Measurements from ENCODE around the gene PLSCR1.

PLSCR1 gene

GRCh38 chr3:146472611-146473010 lies 71.8 kb downstream of the PLSCR1 start:
- DNase-seq (ENCODE audit: low spot score) = no peak

GRCh38 chr3:146471012-146471411 lies 73.4 kb downstream of the PLSCR1 start:
- no peak for DNase-seq (ENCODE audit: low spot score)

- DNase-seq (ENCODE audit: low spot score) = no peak
Measured at GRCh38 chr3:146470425-146470990, 73.9 kb downstream of the PLSCR1 start.

DNA sequence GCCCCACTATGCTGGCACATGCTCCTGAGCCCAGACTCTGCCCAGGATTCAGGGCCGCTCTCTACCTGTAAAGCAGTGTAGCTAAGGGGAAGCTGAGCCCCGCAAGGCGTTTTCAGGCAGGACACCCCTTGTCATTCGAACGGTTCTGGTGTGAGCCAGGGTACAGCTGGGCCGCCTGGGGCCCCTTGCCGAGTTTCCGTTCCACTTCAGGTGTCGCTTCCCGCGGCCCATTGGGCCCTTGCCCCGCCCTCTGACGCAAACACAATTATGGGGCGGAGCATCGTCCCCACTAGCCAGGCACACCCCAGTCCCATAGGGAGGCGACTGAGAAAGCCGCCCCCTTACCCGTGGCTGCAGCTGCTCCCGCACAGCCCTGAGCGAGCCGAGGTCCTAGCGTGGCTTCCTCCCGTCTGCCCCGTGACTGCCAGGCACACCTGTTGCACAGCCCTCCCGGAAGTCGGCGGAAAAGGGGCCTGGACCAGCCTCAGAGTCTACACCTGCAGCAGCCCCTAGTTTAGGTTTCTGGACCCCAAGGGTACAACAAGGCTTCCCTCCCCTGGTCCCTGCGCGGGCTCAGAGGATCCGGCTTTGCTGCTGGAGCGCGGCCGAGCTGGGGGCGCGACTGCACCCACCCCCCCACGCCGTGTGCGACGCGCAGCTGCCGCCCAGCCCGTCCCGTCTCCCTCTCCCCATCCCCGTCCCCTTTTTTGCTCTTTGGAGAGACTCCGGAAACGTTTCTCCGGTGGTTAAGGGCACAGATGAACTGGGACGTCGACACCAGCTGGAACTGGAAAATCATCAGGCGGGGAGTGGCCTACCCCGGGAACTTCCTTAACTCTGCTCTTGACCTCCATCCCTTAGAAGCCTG lies 75.0 kb downstream of the PLSCR1 start, which contains the start of gene PLSCR2:
Gene PLSCR2, minus strand, starts transcription at position 412 of the 868 bp plus-strand sequence. CDS start 9,657 bp downstream, outside the sequence.
- DNase-seq (ENCODE audit: low spot score) = no peak

- DNase-seq (ENCODE audit: low spot score) = no peak
Measured at GRCh38 chr3:146468671-146469149, 75.7 kb downstream of the PLSCR1 start.

- no peak for DNase-seq (ENCODE audit: low spot score)
Measured at GRCh38 chr3:146468234-146468633, 76.2 kb downstream of the PLSCR1 start.

DNA sequence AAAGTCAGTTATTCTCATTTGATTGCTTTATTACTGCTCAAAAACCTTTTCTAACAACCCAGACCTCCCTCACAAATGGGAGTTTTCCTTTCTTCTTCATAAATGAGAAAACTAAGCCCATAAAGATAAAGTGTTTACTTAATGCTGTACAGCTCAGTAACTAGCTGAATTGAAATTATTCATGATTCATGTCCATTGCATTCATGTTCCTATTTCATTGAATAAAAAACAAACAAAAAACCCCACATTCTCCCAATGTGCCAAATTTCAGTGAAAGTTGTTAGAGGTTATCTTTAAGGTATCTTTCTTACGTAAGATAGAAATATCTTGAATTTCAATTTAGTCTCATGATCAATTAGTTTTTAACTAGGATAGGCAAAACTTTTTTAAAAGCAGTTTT lies 77.8 kb downstream of the PLSCR1 start:
- DNase-seq (ENCODE audit: low spot score) = no peak

DNA sequence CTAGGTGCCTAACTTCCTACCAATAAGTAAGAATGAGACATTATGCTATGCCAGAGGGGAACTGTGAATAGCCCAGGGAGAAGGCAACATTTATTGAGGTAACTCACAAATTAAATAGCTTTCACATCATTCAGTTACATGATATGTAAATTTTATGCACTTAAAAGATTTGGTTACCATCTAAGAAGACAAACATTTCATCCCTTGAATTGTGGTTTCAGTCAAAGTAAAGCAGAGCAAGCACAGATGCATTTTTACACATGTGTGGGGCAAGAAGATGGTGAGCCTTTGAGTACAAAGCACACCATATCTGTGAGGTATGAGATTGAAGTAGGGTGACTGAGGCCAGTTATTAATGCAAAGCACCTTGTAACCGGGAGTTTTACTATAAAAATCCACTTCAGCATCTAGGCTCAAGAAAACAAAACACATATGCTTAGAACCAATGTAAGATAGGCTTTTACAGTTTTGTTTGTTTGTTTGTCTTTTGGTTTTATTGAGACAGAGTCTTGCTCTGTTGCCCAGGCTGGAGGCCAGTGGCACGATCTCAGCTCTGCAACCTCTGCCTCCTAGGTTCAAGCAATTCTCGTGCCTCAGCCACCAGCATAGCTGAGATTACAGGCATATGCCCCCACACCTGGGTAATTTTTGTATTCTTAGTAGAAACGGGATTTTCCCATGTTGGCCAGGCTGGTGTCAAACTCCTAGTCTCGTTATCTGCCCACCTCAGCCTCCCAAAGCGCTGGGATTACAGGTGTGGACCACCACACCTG lies 78.5 kb downstream of the PLSCR1 start:
- no peak for DNase-seq (ENCODE audit: low spot score)

Measured in COLO829 (cell line).